H9 (cell line): ENCODE data around the gene CACNA1F. TPM values are rescaled to one million over a fixed set of nuclear protein-coding genes. Genes with fewer than 3 reads are reported as not detected.

Experiments
- DNase-seq: peaks from one replicate; pipeline ENCODE4 v3.0.0-alpha.2; 2017
- H2AFZ ChIP-seq: one replicate; pipeline ENCODE4 v1.6.1; 2013; ENCODE audit warnings: mild to moderate bottlenecking, low read length, control low read depth, moderate library complexity
- H2AK5ac ChIP-seq: 2 replicates; pipeline ENCODE4 v1.6.1; 2013; ENCODE audit warnings: low read length, control low read depth, mixed read lengths; ENCODE audit not compliant: insufficient read length
- H2BK120ac ChIP-seq: one replicate; pipeline ENCODE4 v1.6.1; 2013; ENCODE audit warnings: low read depth, mild to moderate bottlenecking, low read length, control low read depth, inconsistent platforms; ENCODE audit not compliant: poor library complexity, severe bottlenecking
- H2BK12ac ChIP-seq: 2 replicates; pipeline ENCODE4 v1.6.1; 2013; ENCODE audit warnings: low read length, control low read depth, mixed read lengths, low read depth; ENCODE audit not compliant: insufficient read length
- H2BK15ac ChIP-seq: 2 replicates; pipeline ENCODE4 v1.6.1; 2013; ENCODE audit warnings: low read depth, low read length, control low read depth
- H2BK20ac ChIP-seq: one replicate; pipeline ENCODE4 v1.6.1; 2013; ENCODE audit warnings: low read depth, mild to moderate bottlenecking, low read length, control low read depth, inconsistent platforms; ENCODE audit not compliant: poor library complexity, severe bottlenecking
- H2BK5ac ChIP-seq: 2 replicates; pipeline ENCODE4 v1.6.1; 2013; ENCODE audit warnings: low read length, control low read depth, mixed read lengths; ENCODE audit not compliant: insufficient read length
- H3K14ac ChIP-seq: 2 replicates; pipeline ENCODE4 v1.6.1; 2013; ENCODE audit warnings: low read length, control low read depth; ENCODE audit not compliant: insufficient read depth
- H3K18ac ChIP-seq: 2 replicates; pipeline ENCODE4 v1.6.1; 2013; ENCODE audit warnings: low read depth, mild to moderate bottlenecking, mixed read lengths, low read length, control low read depth; ENCODE audit not compliant: insufficient read length
- H3K23ac ChIP-seq: 2 replicates; pipeline ENCODE4 v1.6.1; 2013; ENCODE audit warnings: low read length, control low read depth, mixed read lengths, low read depth; ENCODE audit not compliant: insufficient read length
- H3K23me2 ChIP-seq: 2 replicates; pipeline ENCODE4 v1.6.1; 2013; ENCODE audit warnings: low read depth, mild to moderate bottlenecking, mixed read lengths, low read length, control low read depth; ENCODE audit not compliant: insufficient read length, poor library complexity, severe bottlenecking
- H3K27ac ChIP-seq: 2 replicates; pipeline ENCODE4 v1.5.1; 2013; ENCODE audit warnings: low read length, control low read depth, mixed read lengths, low read depth; ENCODE audit not compliant: insufficient read length
- H3K27me3 ChIP-seq: 2 replicates; pipeline ENCODE4 v1.6.1; 2013; ENCODE audit warnings: low read length, control low read depth, inconsistent platforms; ENCODE audit not compliant: insufficient read depth
- H3K4ac ChIP-seq: 2 replicates; pipeline ENCODE4 v1.6.1; 2013; ENCODE audit warnings: low read depth, mild to moderate bottlenecking, control low read depth, inconsistent platforms, low read length, moderate library complexity
- H3K4me1 ChIP-seq: 2 replicates; pipeline ENCODE4 v1.6.1; 2013; ENCODE audit warnings: low read length, control low read depth, inconsistent platforms; ENCODE audit not compliant: insufficient read depth
- H3K4me2 ChIP-seq: 2 replicates; pipeline ENCODE4 v1.6.1; 2013; ENCODE audit warnings: low read length, control low read depth, mixed read lengths; ENCODE audit not compliant: insufficient read length, insufficient read depth
- H3K56ac ChIP-seq: 2 replicates; pipeline ENCODE4 v1.6.1; 2013; ENCODE audit warnings: low read depth, mild to moderate bottlenecking, mixed read lengths, low read length, control low read depth; ENCODE audit not compliant: insufficient read length
- H3K79me1 ChIP-seq: 2 replicates; pipeline ENCODE4 v1.6.1; 2013; ENCODE audit warnings: low read depth, mild to moderate bottlenecking, moderate library complexity, low read length, control low read depth, inconsistent platforms; ENCODE audit not compliant: insufficient read depth, poor library complexity, severe bottlenecking
- H3K79me2 ChIP-seq: 2 replicates; pipeline ENCODE4 v1.6.1; 2013; ENCODE audit warnings: low read length, control low read depth, inconsistent platforms; ENCODE audit not compliant: insufficient read depth
- H3K9ac ChIP-seq: 2 replicates; pipeline ENCODE4 v1.6.1; 2013; ENCODE audit warnings: low read length, control low read depth, mixed read lengths; ENCODE audit not compliant: insufficient read length; ENCODE audit errors: extremely low read depth
- H3K9me3 ChIP-seq: one replicate; pipeline ENCODE4 v1.6.1; 2013; ENCODE audit warnings: low read depth, low read length, inconsistent platforms; ENCODE audit not compliant: control insufficient read depth
- H3T11ph ChIP-seq: one replicate; pipeline ENCODE4 v1.6.1; 2013; ENCODE audit warnings: mild to moderate bottlenecking, low read length, control low read depth, inconsistent platforms
- H4K20me1 ChIP-seq: one replicate; pipeline ENCODE4 v1.6.1; 2013; ENCODE audit not compliant: control insufficient read depth, insufficient read length, insufficient read depth
- H4K5ac ChIP-seq: 2 replicates; pipeline ENCODE4 v1.6.1; 2013; ENCODE audit warnings: low read depth, mild to moderate bottlenecking, mixed read lengths, low read length, control low read depth; ENCODE audit not compliant: insufficient read length
- H4K8ac ChIP-seq: replicated peaks from 2 replicates; pipeline ENCODE4 v1.6.1; 2013; ENCODE audit warnings: low read length, control low read depth, mixed read lengths, low read depth; ENCODE audit not compliant: insufficient read length
- H4K91ac ChIP-seq: 2 replicates; pipeline ENCODE4 v1.6.1; 2013; ENCODE audit warnings: low read depth, mild to moderate bottlenecking, moderate library complexity, mixed read lengths, low read length, control low read depth; ENCODE audit not compliant: insufficient read length
- H3K27ac Mint-ChIP-seq, 3 experiments: 2 replicates in 2 of 3; 3 replicates in 1 of 3; pipeline ENCODE4 v1.8.0; 2020 to 2021; ENCODE audit warnings: mixed read lengths in 3 of 3, mild to moderate bottlenecking in 1 of 3, moderate library complexity in 1 of 3
- H3K27me3 Mint-ChIP-seq: 2 replicates; pipeline ENCODE4 v1.8.0; 2021; ENCODE audit warnings: low read depth, mild to moderate bottlenecking, moderate library complexity, mixed read lengths
- H3K36me3 Mint-ChIP-seq, 3 experiments: 2 replicates in 2 of 3; 3 replicates in 1 of 3; pipeline ENCODE4 v1.8.0; 2020 to 2021; ENCODE audit warnings: low read depth in 3 of 3, mixed read lengths in 3 of 3; ENCODE audit not compliant: insufficient read depth in 1 of 3
- H3K4me1 Mint-ChIP-seq, 2 experiments: 2 replicates each; pipeline ENCODE4 v1.8.0; 2020; ENCODE audit warnings: mixed read lengths in 2 of 2
- H3K4me3 Mint-ChIP-seq, 2 experiments: 2 replicates in 1 of 2; 3 replicates in 1 of 2; pipeline ENCODE4 v1.8.0; 2020 to 2021; ENCODE audit warnings: mild to moderate bottlenecking in 2 of 2, mixed read lengths in 2 of 2, moderate library complexity in 1 of 2
- H3K9me3 Mint-ChIP-seq, 2 experiments: 2 replicates in 1 of 2; 3 replicates in 1 of 2; pipeline ENCODE4 v1.8.0; 2020; ENCODE audit warnings: mild to moderate bottlenecking in 2 of 2, mixed read lengths in 2 of 2, moderate library complexity in 1 of 2
- CTCF ChIP-seq: fragments of 200-600 bp; sonication (generic); conservative IDR thresholded peaks from 3 replicates; pipeline ENCODE4 v1.8.0; 2021; ENCODE audit warnings: antibody characterized with exemption, mild to moderate bottlenecking
- WGBS: extraction: QIAGEN DNeasy Blood & Tissue Kit; methylation state at CpG from one replicate; pipeline ENCODE4 v1.1.7; 2013; ENCODE audit warnings: missing lambda C conversion rate, low lambda C conversion rate, mixed read lengths; ENCODE audit not compliant: insufficient read length; ENCODE audit errors: extremely low coverage; 5-methylcytosine and 5-hydroxymethylcytosine counted together
- total RNA-seq: library from RNA; stranded (reverse); gene quantifications from 2 replicates; pipeline ENCODE4 v1.2.1, GENCODE V29; 2021

Gene CACNA1F
- total RNA-seq, 1 experiment from 2014 or later, result 1.4 TPM

- TF ChIP-seq CTCF, result no peak
- no CpG with 5 or more reads among the region's 14 CpGs for WGBS
Measured at GRCh38 chrX:49257074-49257790, 24.1 kb upstream of the CACNA1F start.

More at GRCh38 chrX:49257074-49257790, 24.1 kb upstream of the CACNA1F start:
- Histone ChIP-seq H2BK12ac (no peak overlapping the region), H2BK20ac (no peak overlapping the region), H4K5ac (no peak overlapping the region), H3K79me1 (no peaks in the 10 kb centered on the region), H3K4me1 (no peaks in the 10 kb centered on the region), H2BK15ac (no peak overlapping the region), H3K9me3 (peaks cover 15% of the 10 kb centered on the region), H3K79me2 (no peaks in the 10 kb centered on the region), H3K9ac (no peak overlapping the region), H3K18ac (no peak overlapping the region), H3K27me3 (no peaks in the 10 kb centered on the region), H3K14ac (no peak overlapping the region), H3K56ac (no peak overlapping the region), H4K91ac (no peak overlapping the region), H3K4ac (no peak overlapping the region), H2BK120ac (no peak overlapping the region), H3T11ph (no peak overlapping the region), H3K27ac (no peak overlapping the region), H3K23ac (no peak overlapping the region), H3K23me2 (no peaks in the 10 kb centered on the region), H2BK5ac (no peak overlapping the region), H2AK5ac (no peak overlapping the region), H4K20me1 (no peaks in the 10 kb centered on the region), H4K8ac (no peak overlapping the region), H3K4me2 (no peak overlapping the region), H2AFZ (no peak overlapping the region)
- Mint-ChIP-seq H3K36me3 (peaks cover 5 to 13% (median 6%) of the 10 kb centered on the region in 3 experiments), H3K4me1 (peaks cover 8 to 12% of the 10 kb centered on the region in 2 experiments), H3K4me3 (no peak overlapping the region), H3K9me3 (peaks cover 72 to 73% of the 10 kb centered on the region in 2 experiments), H3K27me3 (peaks cover 14% of the 10 kb centered on the region), H3K27ac (no peak overlapping the region)
- no peak for DNase-seq
